ENCODE results near the gene PCF11.

GRCh38 chr11:83161610-83162199 lies 4.8 kb downstream of the PCF11 start:
- TF ChIP-seq POLR2AphosphoS5 (IDR thresholded peaks at IDR 0.05; ENCODE audit: low read depth, low read length) (no peak), POLR2A (IDR thresholded peaks at IDR 0.05; ENCODE audit: low read depth, low read length) (no peak; the same call in 1 of the 2 replicates), SPI1 (IDR thresholded peaks at IDR 0.05; ENCODE audit: low read depth, low read length) (no peak)
